SIG-M5 (cell line): ENCODE measurements around the gene MRTFA.
"Not testable (repeated sequence)": the region's sequence is repeated elsewhere in the genome, so short reads cannot be mapped to it uniquely, and the experiment has no call there.

Experiments
- DNase-seq: peaks from one replicate; lab custom pipeline; 2025; lab: John Stamatoyannopoulos, UW

The MRTFA gene

GRCh38 chr22:40521046-40521445 lies 115.5 kb downstream of the MRTFA start:
- DNase-seq = no peak

GRCh38 chr22:40520562-40520961 lies 116.0 kb downstream of the MRTFA start:
- DNase-seq = no peak

DNA sequence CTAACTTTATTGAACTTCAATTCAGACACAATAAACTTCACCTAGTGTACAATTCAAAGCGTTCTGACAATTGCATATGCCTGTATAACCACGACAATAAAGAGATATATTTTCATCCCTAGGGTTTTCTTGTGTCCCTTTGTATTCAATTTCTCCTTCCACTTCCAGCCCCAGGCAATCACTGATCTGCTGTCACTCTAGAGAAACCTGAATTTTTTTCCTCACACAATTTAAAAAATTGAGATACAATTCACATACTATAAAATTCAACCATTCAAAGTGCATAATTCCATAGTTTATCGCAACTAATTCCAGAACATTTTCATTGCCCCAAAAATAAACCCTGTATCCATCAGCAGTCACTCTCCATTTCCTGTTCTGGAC lies 116.6 kb downstream of the MRTFA start:
- no peak for DNase-seq

- DNase-seq = no peak
These were observed 117.1 kb downstream of the MRTFA start for GRCh38 chr22:40519284-40519947.

GRCh38 chr22:40518840-40519239 lies 117.7 kb downstream of the MRTFA start:
- no peak for DNase-seq

DNA sequence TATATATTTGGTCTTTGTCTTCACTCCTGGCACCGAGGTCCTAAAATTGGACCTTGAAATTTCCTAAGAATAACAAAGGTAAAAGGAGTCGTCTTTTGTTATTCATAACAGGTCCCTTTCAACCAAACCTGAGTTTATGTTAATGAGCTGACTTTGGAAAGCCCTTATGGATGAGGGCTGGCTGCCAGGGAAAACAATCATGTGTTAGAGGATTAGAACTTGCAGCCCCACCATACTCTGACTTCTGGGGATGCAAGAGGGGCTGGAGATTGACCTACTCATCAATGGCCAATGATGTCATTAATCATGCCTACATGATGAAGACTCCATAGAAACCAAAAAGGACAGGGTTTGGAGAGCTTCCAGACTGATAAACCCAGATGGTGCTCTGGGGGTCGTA lies 118.9 kb downstream of the MRTFA start:
- no peak for DNase-seq

GRCh38 chr22:40516416-40516815 lies 120.1 kb downstream of the MRTFA start:
- no peak for DNase-seq

DNA sequence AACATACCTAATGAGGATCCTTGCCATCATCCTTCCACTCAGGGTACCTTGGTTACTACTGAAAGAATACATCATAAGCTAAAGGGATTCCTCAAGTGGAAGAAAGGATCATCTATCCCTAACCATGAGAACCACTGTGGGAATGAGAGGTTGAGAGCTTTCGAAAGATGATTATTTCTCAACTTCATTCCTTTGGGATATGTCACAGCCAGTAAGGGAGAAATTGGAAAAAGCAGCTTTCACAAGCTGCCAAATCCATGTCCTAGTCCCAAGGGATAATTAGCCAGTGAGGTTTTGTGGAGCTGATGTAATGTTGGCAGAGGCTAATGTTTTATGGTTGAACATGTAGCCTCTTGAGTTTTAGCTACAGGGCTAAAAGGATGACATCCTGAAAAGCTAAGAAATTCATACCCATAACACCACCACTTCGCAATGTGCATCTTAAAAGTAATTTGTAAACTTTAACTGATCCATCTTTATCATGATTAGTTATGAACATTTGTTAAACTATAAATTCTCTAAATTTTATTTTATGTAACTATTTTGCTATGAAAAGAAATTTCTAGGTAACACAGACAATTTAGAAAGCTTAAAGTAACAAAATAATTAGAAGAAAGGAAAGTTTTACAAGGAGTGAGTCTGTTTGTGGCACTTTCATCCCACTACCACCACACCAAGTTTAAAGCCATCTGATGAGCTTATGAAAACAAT lies 123.9 kb downstream of the MRTFA start:
- DNase-seq = no peak

DNA sequence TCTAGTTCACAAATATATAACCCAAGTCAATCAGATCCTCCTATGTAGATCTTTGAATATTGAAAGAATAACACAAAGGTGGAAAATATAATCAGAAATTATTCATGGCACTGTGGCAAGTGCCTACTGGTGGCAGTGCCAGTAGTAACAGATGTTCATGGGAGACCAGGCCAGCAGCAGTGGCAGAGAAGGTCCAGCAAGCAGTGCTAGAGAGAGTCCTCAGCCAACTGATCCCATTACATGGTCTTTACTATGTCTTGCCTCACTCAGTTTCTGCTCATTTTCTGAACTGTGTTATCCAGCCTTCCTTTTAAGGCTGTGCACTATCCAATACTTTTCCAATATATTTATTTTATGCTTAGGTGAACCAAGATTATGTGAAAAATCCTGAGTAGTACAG lies 124.9 kb downstream of the MRTFA start:
- no peak for DNase-seq

- DNase-seq = no peak
These were observed 125.7 kb downstream of the MRTFA start for GRCh38 chr22:40510631-40511364.

- no peak for DNase-seq
These were observed 127.0 kb downstream of the MRTFA start for GRCh38 chr22:40509401-40510134.

DNA sequence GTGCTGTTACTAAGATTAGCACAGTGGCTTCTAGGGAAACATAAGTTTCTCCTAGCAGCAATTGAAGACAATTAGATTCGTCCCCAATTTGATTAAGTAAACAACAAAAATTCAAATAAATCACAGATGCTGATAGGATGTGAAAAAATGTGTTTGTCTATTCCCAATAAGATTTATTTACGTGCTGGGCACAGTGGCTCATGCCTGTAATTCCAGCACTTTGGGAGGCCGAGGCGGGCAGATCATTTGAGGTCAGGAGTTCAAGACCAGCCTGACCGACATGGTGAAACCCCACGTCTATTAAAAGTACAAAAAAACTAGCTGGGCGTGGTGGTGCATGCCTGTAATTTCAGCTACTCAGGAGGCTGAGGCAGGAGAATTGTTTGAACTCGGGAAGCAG lies 128.5 kb downstream of the MRTFA start:
- not testable (repeated sequence) for DNase-seq

DNA sequence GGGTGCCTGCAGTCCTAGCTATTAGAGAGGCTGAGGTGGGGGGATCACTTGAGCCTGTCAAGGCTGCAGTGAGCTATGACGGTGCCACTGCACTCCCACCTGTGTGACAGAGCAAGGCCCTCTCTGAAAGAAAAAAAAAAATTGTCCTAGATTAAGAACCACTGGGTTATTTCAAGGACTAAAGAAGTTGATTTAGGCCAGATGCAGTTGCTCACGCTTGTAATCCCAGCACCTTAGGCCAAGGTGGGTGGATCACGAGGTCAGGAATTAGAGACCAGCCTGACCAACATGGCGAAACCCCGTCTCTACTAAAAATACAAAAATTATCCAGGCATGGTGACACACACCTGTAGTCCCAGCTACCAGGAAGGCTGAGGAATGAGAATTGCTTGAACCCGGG lies 129.0 kb downstream of the MRTFA start:
- DNase-seq = no peak

DNA sequence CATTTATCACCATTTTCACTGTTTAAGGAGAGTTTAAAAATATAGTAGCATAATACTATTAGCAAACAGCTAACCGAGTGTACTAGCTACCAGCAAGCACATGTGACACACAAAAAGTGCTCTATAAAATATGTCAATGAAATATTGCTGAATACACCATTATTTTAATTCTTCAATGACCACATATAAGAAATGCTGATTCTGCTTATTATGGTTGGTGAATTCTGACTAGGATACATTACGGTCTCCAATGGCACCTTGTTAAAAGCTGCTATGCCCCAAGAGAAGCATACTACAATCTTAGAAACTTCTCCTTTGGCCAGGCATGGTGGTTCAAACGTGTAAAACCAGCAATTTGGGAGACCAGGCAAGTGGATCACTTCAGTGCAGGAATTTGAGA lies 129.8 kb downstream of the MRTFA start:
- DNase-seq = no peak

DNA sequence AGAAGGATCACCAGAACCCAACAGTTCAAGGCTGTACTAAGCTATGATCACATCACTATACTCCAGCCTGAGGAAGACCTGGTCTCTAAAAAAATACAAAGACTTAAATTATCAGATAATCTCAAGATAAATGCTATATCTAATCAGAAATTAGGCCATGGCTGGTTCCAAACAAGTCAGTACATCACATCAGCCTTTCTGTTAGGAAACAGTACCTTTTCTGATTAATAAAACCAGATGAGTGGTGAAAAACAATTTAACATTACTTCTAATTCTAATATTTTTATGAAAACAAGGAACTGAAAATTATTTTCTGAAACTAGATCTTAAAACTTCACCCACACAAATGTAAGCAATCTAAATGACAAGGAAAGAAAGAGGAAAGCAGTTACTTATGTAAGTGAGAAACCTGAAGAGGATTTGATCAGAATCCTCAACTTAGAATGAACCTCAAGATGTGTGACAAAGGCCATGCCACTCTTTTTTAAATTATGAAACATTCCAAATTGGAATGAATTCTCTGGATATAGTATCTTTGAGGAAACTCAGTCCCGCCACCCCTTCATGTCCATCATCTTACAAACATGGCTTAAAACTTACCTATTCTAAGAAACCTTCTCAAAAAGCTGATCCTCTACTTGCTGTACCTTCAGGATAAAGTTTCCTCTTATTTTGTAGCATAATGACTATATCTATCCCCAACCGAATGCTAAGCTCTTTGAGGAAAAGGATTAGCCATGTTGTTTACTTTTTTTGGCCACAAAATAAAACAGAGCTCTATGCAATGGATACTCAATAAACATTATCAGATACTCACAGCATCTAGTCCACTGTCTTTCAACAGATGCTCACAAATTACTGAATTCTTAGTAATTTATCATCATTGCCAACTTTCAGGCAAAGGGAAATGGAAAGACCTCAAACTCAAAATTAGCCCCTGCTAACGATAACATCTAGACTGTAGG lies 132.0 kb downstream of the MRTFA start:
- no peak for DNase-seq

DNA sequence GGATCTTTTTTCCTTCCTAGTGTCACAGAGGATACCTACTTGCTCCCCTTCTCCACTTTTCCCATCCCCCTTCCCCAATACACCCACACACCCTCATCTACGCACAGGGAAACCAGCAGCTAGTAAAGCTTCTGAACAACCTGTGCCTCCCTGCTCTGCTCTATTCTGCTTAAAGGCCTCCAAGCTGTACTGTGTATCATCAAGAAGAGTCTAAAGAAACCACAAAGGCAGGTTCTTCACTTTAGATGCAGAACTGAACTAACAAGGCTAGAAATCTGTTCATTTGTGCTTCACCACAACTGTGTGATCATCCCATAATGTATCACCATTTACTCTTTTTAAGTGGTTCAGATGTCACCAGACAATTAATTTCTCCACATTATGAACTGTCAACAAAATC lies 133.6 kb downstream of the MRTFA start:
- DNase-seq = no peak

DNA sequence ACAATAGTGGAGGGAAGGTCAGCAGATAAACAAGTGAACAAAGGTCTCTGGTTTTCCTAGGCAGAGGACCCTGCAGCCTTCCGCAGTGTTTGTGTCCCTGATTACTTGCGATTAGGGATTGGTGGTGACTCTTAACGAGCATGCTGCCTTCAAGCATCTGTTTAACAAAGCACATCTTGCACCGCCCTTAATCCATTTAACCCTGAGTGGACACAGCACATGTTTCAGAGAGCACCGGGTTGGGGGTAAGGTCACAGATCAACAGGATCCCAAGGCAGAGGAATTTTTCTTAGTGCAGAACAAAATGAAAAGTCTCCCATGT lies 136.1 kb downstream of the MRTFA start:
- DNase-seq = not testable (repeated sequence)

DNA sequence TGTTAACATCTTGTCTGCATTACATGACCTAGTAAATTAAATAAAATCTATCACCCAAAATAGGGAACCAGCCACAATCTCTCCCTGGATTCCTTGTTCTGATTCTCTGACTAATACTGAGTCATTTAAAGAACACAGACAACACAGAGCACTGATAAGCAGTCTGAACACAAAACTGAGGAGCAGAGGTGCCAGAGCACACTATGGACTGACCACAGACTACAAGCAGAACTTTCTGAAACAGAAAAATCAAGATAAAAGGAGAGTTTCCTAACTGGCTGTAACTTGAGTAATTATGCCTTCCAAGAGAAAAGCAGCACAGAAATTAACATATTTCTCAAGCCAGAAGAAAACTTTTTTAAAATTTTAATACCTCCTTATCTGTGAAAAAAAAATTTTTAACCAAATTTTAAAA lies 137.3 kb downstream of the MRTFA start:
- DNase-seq = no peak

DNA sequence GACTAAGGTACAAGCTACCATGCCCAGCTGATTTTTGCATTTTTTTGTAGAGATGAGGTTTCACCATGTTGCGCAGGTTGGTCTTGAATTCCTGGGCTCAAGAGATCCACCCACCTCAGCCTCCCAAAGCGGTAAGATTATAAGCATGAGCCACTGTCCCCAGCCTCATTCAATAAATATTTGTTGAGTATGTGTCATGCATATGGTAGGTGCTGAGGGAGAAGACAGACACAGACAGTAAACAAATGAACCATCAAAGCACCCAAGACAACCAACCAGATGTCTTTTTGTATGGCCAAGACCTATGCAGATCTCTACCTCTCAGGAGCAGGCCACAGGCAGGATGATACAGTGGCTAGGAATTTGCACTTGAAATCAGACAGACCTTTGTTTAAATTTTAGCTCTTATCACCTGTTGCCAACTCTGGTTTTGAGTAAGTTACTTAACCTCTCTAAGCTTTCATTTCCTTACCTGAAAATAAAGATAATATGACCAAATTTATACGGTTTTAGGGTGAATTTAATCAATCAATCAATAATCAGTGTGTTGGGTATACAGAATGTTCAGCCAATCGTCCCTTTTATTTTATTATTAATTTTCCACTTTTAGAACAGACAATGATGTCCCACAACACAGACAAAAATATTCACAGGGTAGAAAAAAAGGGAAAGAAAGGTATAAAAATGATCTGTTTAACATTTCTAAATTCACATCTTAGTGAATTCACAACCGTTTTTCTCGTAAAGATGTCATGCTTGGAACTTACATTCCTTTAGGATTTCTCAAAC lies 137.9 kb downstream of the MRTFA start:
- no peak for DNase-seq

DNA sequence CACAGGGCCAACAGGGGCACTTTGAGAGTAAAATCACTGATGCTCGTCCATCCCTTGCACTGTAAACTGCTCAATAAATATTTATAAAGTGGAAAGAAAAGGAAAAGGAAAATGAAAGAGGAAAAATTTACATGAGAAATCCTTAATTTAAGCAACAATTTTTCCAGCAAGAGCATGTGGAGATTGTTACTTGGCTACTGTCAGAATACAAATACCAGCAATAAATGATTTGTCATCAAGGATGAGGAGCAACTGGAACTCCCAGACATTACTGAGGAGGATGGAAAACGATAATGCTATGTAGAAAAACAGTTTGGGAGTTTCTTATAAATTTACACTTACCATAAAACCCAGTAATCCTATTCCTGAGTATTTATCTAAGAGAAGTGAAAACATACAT lies 143.1 kb downstream of the MRTFA start:
- no peak for DNase-seq
